NCI-H82 treated with DMSO at 0.1 percent for 48 hours (cell line): ENCODE results near the gene NAP1L4.

Source experiments
- DNase-seq: peaks from one replicate; lab custom pipeline; 2025; ENCODE audit not compliant: unreplicated experiment; lab: John Stamatoyannopoulos, UW

The NAP1L4 gene

GRCh38 chr11:2994336-2994730, 2.2 kb upstream of the NAP1L4 start:
- DNase-seq, result no peak

- no peak for DNase-seq
These were observed 832 bp upstream of the NAP1L4 start for GRCh38 chr11:2992997-2993325.

DNA sequence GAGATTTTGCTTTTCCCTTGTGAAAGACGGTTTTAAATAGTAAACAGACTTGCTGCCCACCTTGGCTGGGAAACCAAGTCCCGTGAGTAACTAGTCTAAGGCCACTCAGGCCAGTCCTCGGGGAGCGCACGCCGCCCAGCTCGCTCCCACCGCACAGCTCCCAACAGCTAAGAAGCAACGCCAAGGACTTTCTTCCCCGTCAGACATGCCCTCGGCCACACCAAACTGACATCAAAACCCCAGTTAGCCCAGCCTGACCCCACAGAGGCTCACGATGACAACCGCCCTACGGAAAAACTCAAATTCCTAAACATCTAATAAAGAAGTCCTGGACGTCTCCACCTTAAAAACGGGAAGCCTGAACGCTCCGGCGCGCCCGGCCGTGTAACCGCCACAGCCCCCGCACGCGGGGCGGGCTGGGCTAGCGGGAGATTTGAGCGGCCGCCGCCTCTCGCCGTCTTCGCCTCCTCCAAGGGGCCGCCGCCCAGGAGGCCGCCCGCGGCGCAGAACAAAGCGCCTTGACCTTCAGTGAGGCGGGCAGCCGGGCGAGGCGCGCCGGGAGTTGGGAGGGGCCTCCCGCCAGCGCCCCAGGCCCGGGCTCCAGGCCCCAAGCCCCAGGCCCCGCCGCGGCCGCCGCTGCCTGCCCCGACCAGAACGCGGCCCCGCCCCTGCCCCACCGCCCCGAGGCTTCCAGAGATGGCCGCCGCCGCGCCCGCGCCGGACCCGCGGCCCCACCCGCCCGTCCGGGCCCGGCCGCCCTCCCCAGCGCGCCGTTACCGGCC, 486 bp downstream of the NAP1L4 start:
- no peak for DNase-seq

GRCh38 chr11:2990617-2991451, 1.3 kb downstream of the NAP1L4 start:
- DNase-seq, result no peak

DNA sequence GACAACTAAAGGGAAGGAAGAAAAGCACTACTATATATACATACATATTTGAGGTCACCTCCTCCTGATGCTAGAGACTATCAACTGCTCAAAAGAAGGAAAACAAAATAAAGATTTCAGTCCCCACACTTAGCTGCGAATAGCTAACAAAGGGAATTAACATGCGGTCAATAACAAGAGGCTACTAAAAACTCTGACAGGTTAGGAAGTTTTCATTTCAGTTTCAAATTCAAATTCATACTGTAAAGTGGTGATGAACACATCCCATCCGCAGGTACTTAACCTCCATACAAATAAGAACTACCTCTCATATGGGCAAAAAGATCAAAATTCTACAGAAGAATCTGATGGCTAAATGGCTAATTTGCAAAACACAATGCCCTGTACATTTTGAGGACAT, 2.6 kb downstream of the NAP1L4 start:
- no peak for DNase-seq

- no peak for DNase-seq
These were observed 3.1 kb downstream of the NAP1L4 start for GRCh38 chr11:2989006-2989405.

DNA sequence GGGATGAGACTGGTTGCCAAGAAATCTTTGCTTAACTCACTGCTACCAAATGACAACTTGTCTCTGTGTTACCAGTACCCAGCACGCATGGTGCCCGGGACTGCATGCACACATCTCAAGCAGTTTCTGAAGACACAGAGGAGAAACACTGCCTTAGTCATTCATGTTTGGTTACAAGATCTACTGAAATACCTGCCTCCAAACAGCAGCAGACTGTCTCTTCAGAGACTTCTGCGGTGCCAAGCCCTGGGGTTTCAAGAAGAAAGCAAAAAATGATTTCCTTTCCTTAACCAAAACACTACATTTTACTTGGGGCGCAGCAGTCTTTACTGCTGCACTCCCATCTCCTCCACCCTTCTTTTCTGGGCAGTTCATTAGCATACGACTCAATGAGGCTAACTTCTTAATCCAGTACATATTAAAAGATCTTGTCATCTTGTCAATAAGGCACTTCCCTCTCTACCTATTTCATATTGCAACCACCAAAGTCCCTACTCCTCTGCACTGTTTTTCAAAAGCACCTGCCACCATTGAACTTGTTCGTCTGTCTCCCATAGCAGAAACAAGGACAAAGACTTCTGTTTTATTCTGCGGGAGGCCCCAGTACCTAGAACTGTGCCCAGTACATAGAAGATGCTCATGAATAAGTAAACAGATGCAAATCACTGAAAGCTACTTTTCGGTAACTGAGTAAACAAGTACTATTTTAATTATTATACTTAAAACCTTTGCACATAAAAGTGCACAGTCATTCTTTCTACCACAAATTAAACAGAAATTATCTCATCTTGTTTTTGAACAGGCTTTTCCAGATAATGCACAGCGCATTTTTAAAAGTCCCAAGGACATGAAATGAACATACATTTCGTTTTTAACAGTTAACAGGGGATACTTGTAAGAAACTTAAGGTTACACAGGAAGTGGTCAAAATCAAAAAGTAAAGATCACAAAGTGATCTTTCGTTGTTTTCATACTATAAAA, 4.0 kb downstream of the NAP1L4 start:
- DNase-seq, result no peak

DNA sequence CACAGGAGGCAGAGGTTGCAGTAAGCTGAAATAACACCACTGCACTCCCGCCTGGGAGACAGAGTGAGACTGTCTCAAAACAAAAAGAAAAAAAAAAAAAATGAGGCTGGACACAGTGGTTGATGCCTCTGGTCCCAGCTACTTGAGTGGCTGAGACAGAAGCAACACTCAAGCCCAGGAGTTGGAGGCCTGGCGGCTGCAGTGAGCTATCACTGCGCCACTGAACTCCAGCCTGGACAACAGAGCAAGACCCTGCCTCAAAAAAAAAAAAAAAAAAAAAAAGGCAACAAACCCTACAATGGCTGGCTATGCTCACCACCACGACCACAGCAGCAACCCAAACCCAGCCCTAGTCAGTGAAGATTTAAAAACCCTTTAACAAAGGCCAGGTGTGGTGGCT, 8.2 kb downstream of the NAP1L4 start:
- DNase-seq, result no peak

GRCh38 chr11:2982214-2982613, 9.9 kb downstream of the NAP1L4 start:
- DNase-seq, result no peak

DNA sequence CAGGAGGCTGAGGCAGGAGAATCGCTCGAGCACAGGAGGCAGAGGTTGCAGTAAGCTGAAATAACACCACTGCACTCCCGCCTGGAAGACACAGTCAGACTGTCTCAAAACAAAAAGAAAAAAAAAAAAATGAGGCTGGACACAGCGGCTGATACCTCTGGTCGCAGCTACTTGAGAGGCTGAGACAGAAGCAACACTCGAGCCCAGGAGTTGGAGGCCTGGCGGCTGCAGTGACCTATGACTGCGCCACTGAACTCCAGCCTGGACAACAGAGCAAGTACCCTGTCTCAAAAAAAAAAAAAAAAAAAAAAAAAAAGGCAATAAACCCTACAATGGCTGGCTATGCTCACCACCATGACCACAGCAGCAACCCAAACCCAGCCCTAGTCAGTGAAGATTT, 11.0 kb downstream of the NAP1L4 start:
- DNase-seq, result no peak

DNA sequence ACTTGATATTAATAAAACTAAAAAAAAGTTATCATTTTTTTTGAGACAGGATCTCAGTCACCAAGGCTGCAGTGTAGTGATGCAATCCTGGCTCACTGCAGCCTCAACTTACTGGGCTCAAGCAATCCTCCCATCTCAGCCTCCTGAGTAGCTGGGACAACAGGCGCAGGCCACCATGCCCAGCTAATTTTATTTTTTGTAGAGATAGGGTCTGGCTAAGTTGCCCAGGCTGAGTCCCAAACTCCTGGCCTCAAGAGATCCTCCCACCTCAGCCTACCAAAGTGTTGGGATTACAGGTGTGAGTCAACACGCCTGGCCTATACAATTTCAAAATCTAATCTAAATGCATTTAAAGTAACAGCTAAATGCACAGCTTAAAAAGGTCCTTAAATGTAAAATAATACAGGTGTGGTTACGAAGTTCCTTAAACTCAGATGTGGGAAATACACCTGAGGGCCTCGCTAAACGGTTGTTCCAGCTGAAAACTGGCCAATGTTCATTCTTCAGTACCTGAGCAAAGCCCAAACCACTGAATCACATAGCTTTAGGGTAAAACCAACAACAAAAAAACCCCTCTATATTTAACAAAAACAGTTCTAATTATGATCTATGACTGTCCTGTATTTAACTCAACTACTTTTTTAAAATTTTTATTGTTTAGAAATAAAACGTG, 11.8 kb downstream of the NAP1L4 start:
- DNase-seq, result no peak

DNA sequence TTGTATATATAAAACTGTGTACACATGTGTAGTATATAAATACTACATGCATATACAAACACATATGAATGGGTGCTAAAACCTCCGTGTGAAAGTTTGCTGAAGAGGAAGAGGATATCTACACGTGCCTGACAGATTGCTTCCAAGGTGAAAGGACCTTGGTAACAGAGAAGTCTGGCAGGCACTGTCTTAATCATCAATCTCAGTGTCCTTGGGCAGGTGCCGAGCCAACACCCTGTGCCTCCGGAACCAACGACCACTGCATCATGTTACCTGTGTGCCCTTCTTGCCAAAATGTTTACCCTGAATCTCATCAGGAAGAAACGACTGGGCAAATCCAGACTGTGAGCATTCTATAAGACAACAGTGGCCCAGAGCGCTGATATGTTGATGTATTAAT, 15.0 kb downstream of the NAP1L4 start:
- no peak for DNase-seq

DNA sequence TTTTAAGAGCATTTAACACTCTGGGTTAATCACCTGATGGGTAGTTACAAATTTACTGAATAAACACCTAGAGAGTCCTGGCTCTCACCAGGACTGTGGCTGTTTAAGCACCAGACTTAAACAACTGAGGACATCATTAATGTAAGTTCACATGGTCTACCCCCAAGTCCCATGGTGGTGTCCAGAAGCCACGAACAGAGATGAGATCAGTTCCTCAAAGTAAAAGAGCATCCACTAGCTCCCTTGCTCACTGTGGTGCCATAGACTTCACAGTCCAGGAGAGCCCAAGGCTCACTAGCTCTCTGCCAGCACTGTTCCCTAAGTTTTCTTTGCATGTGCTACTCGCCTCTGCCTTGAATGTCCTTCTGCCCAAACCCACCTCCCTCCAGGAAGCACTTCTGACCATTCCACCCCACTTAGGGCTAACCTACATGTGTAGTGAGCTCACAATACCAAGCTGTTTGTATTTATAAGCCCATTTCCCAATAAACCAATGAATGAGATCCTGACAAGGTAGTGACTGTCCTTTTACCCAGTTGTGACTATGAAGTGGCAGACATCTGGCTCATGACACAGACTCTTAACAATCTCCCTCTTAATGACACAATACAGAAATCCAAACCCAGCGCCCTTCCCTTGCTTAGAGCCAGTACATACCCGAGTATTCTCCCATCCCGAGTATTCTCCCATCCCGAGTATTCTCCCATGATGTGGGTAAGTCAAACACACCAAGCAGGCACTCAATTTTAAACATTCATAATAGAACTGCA, 15.7 kb downstream of the NAP1L4 start:
- DNase-seq, result no peak

DNA sequence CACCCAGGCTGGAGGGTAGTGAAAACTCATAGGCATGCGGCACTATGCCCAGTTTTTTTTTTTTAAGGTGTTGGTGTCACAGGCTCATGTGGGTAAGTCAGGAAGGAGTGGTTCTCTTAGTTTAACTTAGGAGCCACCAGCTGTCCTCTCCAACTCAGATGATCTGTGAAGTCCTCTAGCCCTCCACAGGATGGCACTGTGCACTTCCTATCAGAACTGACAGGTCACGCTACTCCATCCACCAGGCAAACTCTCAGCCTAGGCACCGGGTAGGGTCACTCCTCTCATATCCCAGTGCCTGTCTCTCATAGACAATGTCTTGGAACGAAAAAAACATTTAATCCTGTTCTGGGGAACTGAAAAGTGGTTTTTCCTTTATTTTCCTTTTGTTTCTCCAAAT, 16.5 kb downstream of the NAP1L4 start:
- DNase-seq, result no peak

DNA sequence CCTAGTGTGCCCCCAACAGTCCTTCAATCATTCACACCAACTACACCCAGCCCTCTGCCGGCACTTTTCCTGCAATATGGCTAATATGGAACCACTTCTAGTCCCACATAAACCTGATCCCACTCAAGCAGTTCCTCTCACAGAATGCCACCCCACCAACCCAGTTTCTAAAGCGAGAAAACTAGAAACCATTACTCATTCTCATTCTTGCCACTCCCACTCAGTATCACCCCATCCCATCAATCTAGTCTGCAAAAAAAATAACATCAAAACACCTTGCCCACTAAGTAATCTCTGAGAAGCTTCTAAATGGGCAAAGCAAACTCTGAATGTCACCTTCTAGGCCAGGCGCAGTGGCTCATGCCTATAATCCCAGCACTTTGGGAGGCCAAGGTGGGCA, 17.9 kb downstream of the NAP1L4 start:
- no peak for DNase-seq

- no peak for DNase-seq
These were observed 23.7 kb downstream of the NAP1L4 start for GRCh38 chr11:2968341-2968900.

GRCh38 chr11:2964782-2965181, 27.3 kb downstream of the NAP1L4 start:
- no peak for DNase-seq

GRCh38 chr11:2963761-2964160, 28.4 kb downstream of the NAP1L4 start:
- no peak for DNase-seq

DNA sequence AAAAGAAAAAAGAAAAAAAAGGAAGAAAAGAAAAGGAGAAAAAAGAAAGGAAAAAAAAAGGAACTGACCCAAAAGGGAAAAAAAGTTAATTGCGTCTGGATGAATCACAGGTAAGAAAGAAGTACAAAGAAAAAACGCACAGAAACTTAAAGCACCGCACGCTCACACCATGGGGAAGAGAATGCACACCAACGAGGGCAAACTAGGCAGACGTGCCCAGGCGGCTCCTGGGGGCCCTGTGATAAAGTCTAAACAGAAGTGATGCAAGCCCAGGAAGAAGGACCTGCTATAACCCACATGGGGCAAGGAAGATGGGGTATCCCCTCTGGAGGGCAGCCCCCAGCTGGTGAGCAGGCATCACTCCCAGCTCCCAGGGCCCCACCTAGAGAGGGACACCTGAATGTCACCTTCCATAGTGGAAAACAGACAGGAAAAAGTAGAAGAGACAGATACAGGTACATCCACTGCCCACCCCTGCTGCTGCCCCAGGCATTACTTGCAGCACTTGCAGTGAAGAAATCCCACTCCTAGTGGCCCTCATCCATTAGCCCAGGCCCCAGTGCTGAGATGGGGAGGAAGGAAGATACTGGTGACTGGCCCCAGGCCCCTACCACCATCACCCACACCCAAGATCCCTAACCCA, 28.9 kb downstream of the NAP1L4 start:
- DNase-seq, result no peak
